ENCODE measurements around the gene WDR33. TPM values are rescaled to one million over a fixed set of nuclear protein-coding genes. Genes with fewer than 3 reads are reported as not detected.

WDR33 gene
- total and polyA plus RNA-seq, 2 donors (not counting 3 experiments of a cell fraction or from before 2014, with no cell fraction given), result 16.4 to 52.5 TPM

- TF ChIP-seq JUN (IDR thresholded peaks at IDR 0.05; ENCODE audit: borderline replicate concordance, insufficient read depth, insufficient read length, low read depth) (no peak), GATA2 (IDR thresholded peaks at IDR 0.05; ENCODE audit: insufficient read depth, insufficient read length, low read depth, low read length) (no peak)
- TF ChIP-seq, protein P1, sequence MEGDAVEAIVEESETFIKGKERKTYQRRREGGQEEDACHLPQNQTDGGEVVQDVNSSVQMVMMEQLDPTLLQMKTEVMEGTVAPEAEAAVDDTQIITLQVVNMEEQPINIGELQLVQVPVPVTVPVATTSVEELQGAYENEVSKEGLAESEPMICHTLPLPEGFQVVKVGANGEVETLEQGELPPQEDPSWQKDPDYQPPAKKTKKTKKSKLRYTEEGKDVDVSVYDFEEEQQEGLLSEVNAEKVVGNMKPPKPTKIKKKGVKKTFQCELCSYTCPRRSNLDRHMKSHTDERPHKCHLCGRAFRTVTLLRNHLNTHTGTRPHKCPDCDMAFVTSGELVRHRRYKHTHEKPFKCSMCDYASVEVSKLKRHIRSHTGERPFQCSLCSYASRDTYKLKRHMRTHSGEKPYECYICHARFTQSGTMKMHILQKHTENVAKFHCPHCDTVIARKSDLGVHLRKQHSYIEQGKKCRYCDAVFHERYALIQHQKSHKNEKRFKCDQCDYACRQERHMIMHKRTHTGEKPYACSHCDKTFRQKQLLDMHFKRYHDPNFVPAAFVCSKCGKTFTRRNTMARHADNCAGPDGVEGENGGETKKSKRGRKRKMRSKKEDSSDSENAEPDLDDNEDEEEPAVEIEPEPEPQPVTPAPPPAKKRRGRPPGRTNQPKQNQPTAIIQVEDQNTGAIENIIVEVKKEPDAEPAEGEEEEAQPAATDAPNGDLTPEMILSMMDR (IDR thresholded peaks at IDR 0.05; ENCODE audit: extremely low read depth in 1 of 2, insufficient read depth in 1 of 2, low read depth in 1 of 2, low read length in 2 of 2), result no peak
- Histone ChIP-seq H3K4me3 (replicated peaks in 1 of 3; ENCODE audit: insufficient read depth in 1 of 3, low read depth in 1 of 3, low read length in 3 of 3) (no peak overlapping the region), H3K36me3 (ENCODE audit: control insufficient read depth in 2 of 2, extremely low read depth in 1 of 2, insufficient read depth in 2 of 2, low read length in 2 of 2) (peaks cover 0 to 9% of the 10 kb centered on the region in 2 experiments), H3K27me3 (ENCODE audit: control insufficient read depth in 2 of 2, insufficient read depth in 2 of 2, low read length in 2 of 2) (no peaks in the 10 kb centered on the region), H3K79me2 (ENCODE audit: control insufficient read depth, insufficient read depth, low read length) (no peaks in the 10 kb centered on the region), H3K9me3 (replicated peaks; ENCODE audit: control insufficient read depth, insufficient read depth, low read length) (no peaks in the 10 kb centered on the region), H3K4me2 (ENCODE audit: insufficient read depth, low read length) (no peak overlapping the region), H3K27ac (ENCODE audit: insufficient read depth, low read depth, low read length) (no peak overlapping the region), H3K9ac (replicated peaks; ENCODE audit: extremely low read depth, insufficient read depth, low read length) (no peak overlapping the region), H3K4me1 (ENCODE audit: control insufficient read depth, extremely low read depth, insufficient read depth, low read length) (peaks cover 33% of the 10 kb centered on the region), H3K9me1 (replicated peaks; ENCODE audit: control insufficient read depth, extremely low read depth, insufficient read depth, low read length) (no peaks in the 10 kb centered on the region), H2AFZ (ENCODE audit: low read depth, low read length) (no peak overlapping the region), H4K20me1 (replicated peaks; ENCODE audit: control insufficient read depth, extremely low read depth, insufficient read depth, low read length) (no peaks in the 10 kb centered on the region)
- CTCF ChIA-PET, result interaction anchor here (12.1 kb wide), 1 partner anchor 65 kb away, joined by 424 read pairs; no protein-coding TSS in a partner anchor
- FAIRE-seq (no peak), DNase-seq (ENCODE audit: low read depth, low spot score) (no peak)
- intact Hi-C loops (cut with micrococcal nuclease) (no loop called here), dilution Hi-C loops (cut with MboI; ENCODE audit: extremely low pct_ligation_motif_present, low sequenced_read_pairs) (no loop called here)
- no TSS peak for BruUV-seq (replicated peaks)
- POLR2A ChIA-PET, result no interaction called here
Observed at GRCh38 chr2:127657232-127657595, 153.8 kb downstream of the WDR33 start.

GRCh38 chr2:127656569-127657231, 154.3 kb downstream of the WDR33 start:
- dilution Hi-C loops (cut with MboI; ENCODE audit: extremely low pct_ligation_motif_present, low sequenced_read_pairs) (no loop called here), intact Hi-C loops (cut with micrococcal nuclease) (no loop called here)
- DNase-seq (ENCODE audit: low read depth, low spot score), result no peak
- Histone ChIP-seq H3K9me3 (replicated peaks; ENCODE audit: control insufficient read depth, insufficient read depth, low read length) (no peaks in the 10 kb centered on the region), H3K4me1 (ENCODE audit: control insufficient read depth, extremely low read depth, insufficient read depth, low read length) (peaks cover 28% of the 10 kb centered on the region), H3K36me3 (ENCODE audit: control insufficient read depth in 2 of 2, extremely low read depth in 1 of 2, insufficient read depth in 2 of 2, low read length in 2 of 2) (peaks cover 0 to 9% of the 10 kb centered on the region in 2 experiments), H3K4me2 (ENCODE audit: insufficient read depth, low read length) (no peak overlapping the region), H3K9me1 (replicated peaks; ENCODE audit: control insufficient read depth, extremely low read depth, insufficient read depth, low read length) (no peaks in the 10 kb centered on the region), H4K20me1 (replicated peaks; ENCODE audit: control insufficient read depth, extremely low read depth, insufficient read depth, low read length) (no peaks in the 10 kb centered on the region), H3K79me2 (ENCODE audit: control insufficient read depth, insufficient read depth, low read length) (no peaks in the 10 kb centered on the region), H3K27ac (ENCODE audit: insufficient read depth, low read depth, low read length) (no peak overlapping the region), H3K4me3 (replicated peaks in 1 of 3; ENCODE audit: insufficient read depth in 1 of 3, low read depth in 1 of 3, low read length in 3 of 3) (no peak overlapping the region), H3K9ac (replicated peaks; ENCODE audit: extremely low read depth, insufficient read depth, low read length) (no peak overlapping the region), H2AFZ (ENCODE audit: low read depth, low read length) (no peak overlapping the region), H3K27me3 (ENCODE audit: control insufficient read depth in 2 of 2, insufficient read depth in 2 of 2, low read length in 2 of 2) (no peaks in the 10 kb centered on the region)
- ChIA-PET CTCF (interaction anchor here (12.1 kb wide), 1 partner anchor 64 kb away, joined by 424 read pairs; no protein-coding TSS in a partner anchor), POLR2A (no interaction called here)
- no TSS peak for BruUV-seq (replicated peaks)
- no peak for FAIRE-seq
- TF ChIP-seq GATA2 (IDR thresholded peaks at IDR 0.05; ENCODE audit: insufficient read depth, insufficient read length, low read depth, low read length), result no peak
- TF ChIP-seq, protein P1 (IDR thresholded peaks at IDR 0.05; ENCODE audit: extremely low read depth in 1 of 2, insufficient read depth in 1 of 2, low read depth in 1 of 2, low read length in 2 of 2), result no peak
- TF ChIP-seq POLR2A (IDR thresholded peaks at IDR 0.05; ENCODE audit: low read depth, low read length), result no peak
- TF ChIP-seq EZH2 (IDR thresholded peaks at IDR 0.05; ENCODE audit: borderline replicate concordance, low read depth, low read length, severe bottlenecking), result no peak
- no peak for TF ChIP-seq POLR2AphosphoS5 (IDR thresholded peaks at IDR 0.05; ENCODE audit: insufficient read depth, low read depth, low read length)
- no peak for TF ChIP-seq MYC (IDR thresholded peaks at IDR 0.05; ENCODE audit: low read depth, low read length)
- TF ChIP-seq JUN (IDR thresholded peaks at IDR 0.05; ENCODE audit: borderline replicate concordance, insufficient read depth, insufficient read length, low read depth), result no peak
- no peak for TF ChIP-seq FOS (IDR thresholded peaks at IDR 0.05; ENCODE audit: borderline replicate concordance, insufficient read depth, low read length)
- no peak for TF ChIP-seq MAX (IDR thresholded peaks at IDR 0.05; ENCODE audit: insufficient read depth, insufficient read length)

All from endothelial cell of umbilical vein (primary cell).